Nephron (organoid): ENCODE results near the gene GNG11.

Experiments
- H3K27ac Mint-ChIP-seq, 3 experiments: 2 replicates each; pipeline ENCODE4 v1.8.0; 2020; ENCODE audit warnings: mixed read lengths in 3 of 3, mild to moderate bottlenecking in 2 of 3, moderate library complexity in 1 of 3
- H3K27me3 Mint-ChIP-seq: 2 replicates; pipeline ENCODE4 v1.8.0; 2021; ENCODE audit warnings: low read depth, mild to moderate bottlenecking, moderate library complexity, mixed read lengths
- H3K36me3 Mint-ChIP-seq: 2 replicates; pipeline ENCODE4 v1.8.0; 2020; ENCODE audit warnings: low read depth, mixed read lengths
- H3K4me1 Mint-ChIP-seq: 2 replicates; pipeline ENCODE4 v1.8.0; 2020; ENCODE audit warnings: mixed read lengths
- H3K4me3 Mint-ChIP-seq, 3 experiments: 2 replicates each; pipeline ENCODE4 v1.8.0; 2020; ENCODE audit warnings: mild to moderate bottlenecking in 3 of 3, mixed read lengths in 3 of 3, moderate library complexity in 2 of 3
- H3K9me3 Mint-ChIP-seq: 2 replicates; pipeline ENCODE4 v1.8.0; 2020; ENCODE audit warnings: mixed read lengths
- CTCF ChIP-seq, 3 experiments: fragments of 200-600 bp; sonication (generic); IDR thresholded peaks; one replicate each; pipeline ENCODE4 v1.5.0; 2021; ENCODE audit warnings: antibody characterized with exemption in 3 of 3; ENCODE audit not compliant: unreplicated experiment in 3 of 3

Gene GNG11

GRCh38 chr7:93937818-93938217 is 16.3 kb downstream of the GNG11 start:
- TF ChIP-seq CTCF (IDR thresholded peaks at IDR 0.05; ENCODE audit: unreplicated experiment in 3 of 3): no peak
- Mint-ChIP-seq H3K27me3 (no peaks in the 10 kb centered on the region), H3K36me3 (peaks cover 4% of the 10 kb centered on the region), H3K9me3 (peaks cover 3% of the 10 kb centered on the region), H3K27ac (no peak overlapping the region), H3K4me3 (no peak overlapping the region), H3K4me1 (no peaks in the 10 kb centered on the region)

- no peak for TF ChIP-seq CTCF (IDR thresholded peaks at IDR 0.05; ENCODE audit: unreplicated experiment in 3 of 3)
- Mint-ChIP-seq H3K4me3 (no peak overlapping the region), H3K4me1 (no peaks in the 10 kb centered on the region), H3K27me3 (no peaks in the 10 kb centered on the region), H3K36me3 (peaks cover 4% of the 10 kb centered on the region), H3K27ac (no peak overlapping the region), H3K9me3 (peaks cover 3% of the 10 kb centered on the region)
These were observed 16.8 kb downstream of the GNG11 start for GRCh38 chr7:93938293-93938692.

DNA sequence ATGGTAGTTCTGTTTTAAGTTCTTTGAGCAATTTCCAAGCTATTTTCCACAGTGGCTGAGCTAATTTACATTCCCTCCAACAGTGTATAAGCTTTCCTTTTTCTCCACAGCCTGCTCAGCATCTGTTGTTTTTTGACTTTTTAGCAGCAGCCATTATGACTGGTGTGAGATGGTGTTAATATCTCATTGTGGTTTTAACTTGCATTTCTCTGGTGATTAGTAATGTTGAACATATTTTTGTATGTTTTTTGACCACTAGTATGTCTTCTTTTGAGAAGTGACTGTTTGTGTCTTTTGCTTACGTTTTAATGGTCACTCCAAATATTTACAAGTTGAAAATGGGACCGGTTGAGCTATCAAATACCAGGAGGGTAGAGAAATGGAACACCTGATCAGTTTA is 20.4 kb downstream of the GNG11 start:
- Mint-ChIP-seq H3K4me3 (no peak overlapping the region), H3K4me1 (no peaks in the 10 kb centered on the region), H3K27me3 (no peaks in the 10 kb centered on the region), H3K27ac (no peak overlapping the region), H3K36me3 (peaks cover 3% of the 10 kb centered on the region), H3K9me3 (peaks cover 3% of the 10 kb centered on the region)
- no peak for TF ChIP-seq CTCF (IDR thresholded peaks at IDR 0.05; ENCODE audit: unreplicated experiment in 3 of 3)

DNA sequence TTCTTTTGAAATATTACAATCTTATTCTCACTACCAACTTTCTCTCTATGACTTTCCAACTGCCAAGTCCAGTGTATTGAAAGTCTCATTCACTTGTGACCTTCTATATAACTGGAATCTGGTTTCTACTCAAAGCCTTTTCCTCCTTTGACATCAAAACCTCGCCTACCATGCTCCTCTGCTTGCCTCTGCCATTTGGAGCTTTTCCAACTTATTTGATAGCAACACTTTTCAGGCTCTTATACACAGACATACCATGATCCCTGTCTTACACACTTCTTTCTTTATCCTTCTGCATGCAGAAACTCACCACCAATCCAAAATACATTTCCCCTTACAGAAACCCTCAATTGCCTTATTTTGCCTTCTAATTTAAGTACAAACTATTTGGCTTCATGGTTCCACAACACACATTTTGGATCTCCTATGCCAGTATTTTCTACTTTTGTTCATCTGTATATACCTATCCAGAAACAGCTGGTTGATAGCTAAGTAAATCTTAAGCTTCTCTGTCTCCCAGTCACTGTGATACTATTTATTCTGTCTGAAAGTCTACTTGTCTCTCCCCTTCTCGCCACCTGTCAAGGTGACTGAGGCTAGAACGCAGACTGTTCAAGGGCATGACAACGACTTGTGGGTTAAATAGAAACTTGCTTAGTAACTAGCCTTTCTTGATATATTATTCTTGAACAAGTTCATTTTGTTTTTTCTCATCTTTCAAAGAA is 22.4 kb downstream of the GNG11 start:
- H3K36me3 Mint-ChIP-seq: no peaks in the 10 kb centered on the region
- no peaks in the 10 kb centered on the region for H3K27me3 Mint-ChIP-seq
- H3K9me3 Mint-ChIP-seq: no peaks in the 10 kb centered on the region
- H3K27ac Mint-ChIP-seq: no peak overlapping the region
- no peak overlapping the region for H3K4me3 Mint-ChIP-seq
- H3K4me1 Mint-ChIP-seq: no peaks in the 10 kb centered on the region
- no peak for TF ChIP-seq CTCF (IDR thresholded peaks at IDR 0.05; ENCODE audit: unreplicated experiment in 3 of 3)

DNA sequence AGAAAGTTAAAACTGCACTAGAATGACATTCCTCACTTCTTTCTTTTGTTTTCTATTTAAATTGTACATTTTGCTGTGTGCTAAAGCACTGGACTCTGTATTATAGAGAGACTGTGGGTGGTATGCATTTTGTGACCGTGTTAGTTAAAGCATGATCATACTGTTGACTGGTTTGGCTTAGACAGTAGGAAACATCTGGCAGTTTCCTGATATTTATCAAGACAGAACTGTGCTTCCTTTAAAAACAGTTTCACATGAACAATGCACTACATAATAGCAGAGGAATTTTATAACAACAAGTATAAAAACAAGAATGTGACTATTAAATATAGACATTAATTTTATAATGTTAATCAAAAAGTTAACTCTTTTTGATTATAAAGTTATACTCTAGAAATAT is 23.1 kb downstream of the GNG11 start:
- H3K4me1 Mint-ChIP-seq: no peaks in the 10 kb centered on the region
- H3K9me3 Mint-ChIP-seq: no peaks in the 10 kb centered on the region
- no peak for TF ChIP-seq CTCF (IDR thresholded peaks at IDR 0.05; ENCODE audit: unreplicated experiment in 3 of 3)
- H3K27me3 Mint-ChIP-seq: no peaks in the 10 kb centered on the region
- no peaks in the 10 kb centered on the region for H3K36me3 Mint-ChIP-seq
- H3K27ac Mint-ChIP-seq: no peak overlapping the region
- H3K4me3 Mint-ChIP-seq: no peak overlapping the region

GRCh38 chr7:93945083-93945482 is 23.5 kb downstream of the GNG11 start:
- no peak for TF ChIP-seq CTCF (IDR thresholded peaks at IDR 0.05; ENCODE audit: unreplicated experiment in 3 of 3)
- H3K27me3 Mint-ChIP-seq: no peaks in the 10 kb centered on the region
- no peaks in the 10 kb centered on the region for H3K9me3 Mint-ChIP-seq
- no peaks in the 10 kb centered on the region for H3K36me3 Mint-ChIP-seq
- H3K4me3 Mint-ChIP-seq: no peak overlapping the region
- H3K27ac Mint-ChIP-seq: no peak overlapping the region
- H3K4me1 Mint-ChIP-seq: no peaks in the 10 kb centered on the region
